AG10803 (cell line): ENCODE data around the gene AHI1.

Source experiments
- DNase-seq: peaks from one replicate; pipeline ENCODE4 v3.0.0; 2010; ENCODE audit warnings: low read depth
- H3K4me3 ChIP-seq: 2 replicates; pipeline ENCODE4 v1.5.1; 2011; ENCODE audit warnings: mild to moderate bottlenecking, low read length, control low read depth
- TF ChIP-seq, protein P1 (sequence below): conservative IDR thresholded peaks from 2 replicates; pipeline ENCODE4 v1.5.1; 2011; ENCODE audit warnings: mild to moderate bottlenecking, low read length, control low read depth, inconsistent platforms

Gene AHI1

DNA sequence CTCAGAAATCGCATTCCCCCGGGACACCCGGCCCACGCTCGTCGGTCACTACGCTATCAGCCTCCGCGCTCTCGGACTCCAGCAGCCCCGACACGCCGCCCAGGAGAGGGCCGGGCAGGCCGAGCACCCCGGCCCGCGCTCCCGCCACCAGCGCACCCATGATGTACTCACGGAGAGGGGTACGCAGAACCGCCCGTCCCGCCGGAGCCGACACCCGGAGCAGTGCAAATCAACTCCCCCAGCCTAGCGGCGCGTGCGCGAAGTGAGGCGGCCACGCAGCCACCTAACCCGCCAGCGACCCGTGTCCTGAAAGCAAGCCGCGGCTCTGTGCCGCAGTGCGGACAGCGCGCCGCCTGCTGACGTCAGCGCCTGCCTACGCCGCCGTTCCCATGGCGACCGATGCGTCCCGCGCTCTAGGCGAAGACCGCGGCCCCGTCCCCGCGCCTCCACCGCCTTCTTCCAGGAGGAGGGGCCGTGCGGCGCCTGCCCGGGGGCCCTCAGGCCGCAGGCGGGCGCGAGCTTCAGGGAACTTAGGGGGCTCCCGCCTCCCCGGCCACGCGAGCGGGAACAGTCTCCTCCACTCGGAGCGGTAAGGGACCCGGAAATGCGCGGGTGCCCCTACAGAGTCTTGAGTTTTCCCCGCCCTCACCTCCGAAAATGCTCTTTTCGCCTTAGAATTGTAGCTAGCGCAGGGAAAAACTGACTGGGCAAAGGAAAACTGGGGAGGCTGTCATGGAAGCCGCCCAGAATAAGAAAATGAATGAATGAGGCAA is at the start of gene AHI1:
TSS of gene AHI1 (minus strand) at position 329 of the 773 bp plus-strand sequence. CDS start 5,503 bp downstream, outside the sequence.
- TF ChIP-seq, protein P1, sequence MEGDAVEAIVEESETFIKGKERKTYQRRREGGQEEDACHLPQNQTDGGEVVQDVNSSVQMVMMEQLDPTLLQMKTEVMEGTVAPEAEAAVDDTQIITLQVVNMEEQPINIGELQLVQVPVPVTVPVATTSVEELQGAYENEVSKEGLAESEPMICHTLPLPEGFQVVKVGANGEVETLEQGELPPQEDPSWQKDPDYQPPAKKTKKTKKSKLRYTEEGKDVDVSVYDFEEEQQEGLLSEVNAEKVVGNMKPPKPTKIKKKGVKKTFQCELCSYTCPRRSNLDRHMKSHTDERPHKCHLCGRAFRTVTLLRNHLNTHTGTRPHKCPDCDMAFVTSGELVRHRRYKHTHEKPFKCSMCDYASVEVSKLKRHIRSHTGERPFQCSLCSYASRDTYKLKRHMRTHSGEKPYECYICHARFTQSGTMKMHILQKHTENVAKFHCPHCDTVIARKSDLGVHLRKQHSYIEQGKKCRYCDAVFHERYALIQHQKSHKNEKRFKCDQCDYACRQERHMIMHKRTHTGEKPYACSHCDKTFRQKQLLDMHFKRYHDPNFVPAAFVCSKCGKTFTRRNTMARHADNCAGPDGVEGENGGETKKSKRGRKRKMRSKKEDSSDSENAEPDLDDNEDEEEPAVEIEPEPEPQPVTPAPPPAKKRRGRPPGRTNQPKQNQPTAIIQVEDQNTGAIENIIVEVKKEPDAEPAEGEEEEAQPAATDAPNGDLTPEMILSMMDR: no peak
- DNase-seq: peak; percentile 90
- H3K4me3 ChIP-seq: peak within 1 kb of the TSS; percentile 73

DNA sequence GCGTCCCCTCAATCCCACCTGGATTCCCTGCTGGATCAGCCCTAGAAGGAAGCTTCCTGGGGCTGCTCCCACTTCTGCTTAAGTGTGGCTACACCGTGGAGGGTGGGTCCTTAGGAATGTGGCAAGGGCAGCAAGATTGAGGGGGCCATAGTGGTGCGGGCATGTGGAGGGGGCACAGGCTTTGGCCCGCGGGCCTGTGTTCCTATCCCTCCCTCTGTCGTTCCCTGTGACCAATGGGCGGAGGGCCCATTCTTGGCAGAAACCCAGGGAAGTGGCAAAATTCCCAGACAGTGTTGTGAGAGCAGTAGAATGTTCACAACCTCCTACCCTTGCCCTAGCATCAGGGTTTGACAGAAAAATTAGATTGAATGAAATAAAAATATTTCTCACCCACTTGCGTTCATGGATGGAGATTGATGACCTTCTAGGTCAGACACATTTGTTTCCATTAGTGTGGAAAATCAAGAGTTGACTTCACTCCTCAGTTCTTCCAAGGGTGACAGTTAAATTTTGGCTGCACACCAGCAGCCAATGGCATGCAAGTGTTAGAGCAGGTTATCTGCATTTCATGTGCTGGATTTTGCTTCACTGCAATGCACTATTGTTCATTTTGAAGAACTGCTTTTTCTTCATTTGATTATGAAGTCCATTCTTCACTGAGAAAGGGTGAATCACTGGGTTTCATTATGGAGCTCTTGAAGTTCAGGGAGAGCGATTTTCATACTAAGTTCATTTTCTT is 49.3 kb upstream of the AHI1 start:
- TF ChIP-seq, protein P1: no peak
- DNase-seq: no peak
- H3K4me3 ChIP-seq: no peak overlapping the region

DNA sequence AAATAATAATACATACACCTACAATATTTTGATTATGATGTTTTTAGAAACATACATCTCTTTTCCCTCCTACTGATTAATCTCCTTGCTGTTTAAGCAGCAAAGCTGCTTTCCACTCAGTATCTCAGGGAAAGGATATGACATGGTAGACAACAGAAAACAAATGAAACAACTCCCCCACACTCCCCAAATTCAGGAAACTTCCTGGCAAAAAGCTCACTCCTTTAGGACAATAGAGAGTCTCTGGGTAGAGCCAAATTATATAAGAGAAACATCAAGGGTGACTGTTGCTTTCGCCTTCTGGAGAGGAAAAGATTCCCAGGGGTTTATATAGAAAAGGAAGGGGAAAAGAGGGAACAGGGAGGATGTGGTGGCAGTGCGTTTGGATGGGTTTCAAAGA is 48.7 kb upstream of the AHI1 start:
- no peak overlapping the region for H3K4me3 ChIP-seq
- TF ChIP-seq, protein P1: no peak
- DNase-seq: no peak

DNA sequence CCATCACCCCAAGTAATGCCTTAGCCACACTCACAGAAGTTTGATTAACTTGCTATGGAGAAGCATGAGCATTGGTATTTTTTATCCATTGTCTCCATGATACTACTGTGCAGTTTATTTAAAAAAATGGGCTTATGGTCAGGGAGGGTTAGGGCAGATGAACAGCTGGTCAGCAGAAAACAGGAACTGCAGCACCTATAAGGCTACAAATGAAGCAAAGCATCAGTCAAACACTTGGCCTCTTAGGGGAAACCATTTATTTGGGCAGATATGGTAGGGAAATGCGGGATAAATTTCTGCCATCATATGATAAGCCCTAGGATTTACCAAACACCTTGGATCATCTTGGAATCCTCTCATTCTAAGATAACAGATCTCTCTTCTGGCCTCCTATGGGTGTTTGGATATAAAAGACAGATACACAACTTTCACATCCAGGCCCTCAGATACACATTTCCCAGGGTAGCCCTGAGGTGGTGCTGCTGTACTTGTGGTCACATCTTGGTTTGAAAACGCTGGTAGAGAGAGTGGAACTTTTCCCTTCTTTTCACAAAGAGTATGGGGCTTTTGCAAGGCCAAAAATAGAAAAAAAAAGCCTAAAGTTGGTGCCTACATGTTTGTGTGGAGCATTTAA is 42.8 kb upstream of the AHI1 start:
- peak; percentile 42 for DNase-seq
- no peak overlapping the region for H3K4me3 ChIP-seq
- TF ChIP-seq, protein P1: peak; percentile 43

DNA sequence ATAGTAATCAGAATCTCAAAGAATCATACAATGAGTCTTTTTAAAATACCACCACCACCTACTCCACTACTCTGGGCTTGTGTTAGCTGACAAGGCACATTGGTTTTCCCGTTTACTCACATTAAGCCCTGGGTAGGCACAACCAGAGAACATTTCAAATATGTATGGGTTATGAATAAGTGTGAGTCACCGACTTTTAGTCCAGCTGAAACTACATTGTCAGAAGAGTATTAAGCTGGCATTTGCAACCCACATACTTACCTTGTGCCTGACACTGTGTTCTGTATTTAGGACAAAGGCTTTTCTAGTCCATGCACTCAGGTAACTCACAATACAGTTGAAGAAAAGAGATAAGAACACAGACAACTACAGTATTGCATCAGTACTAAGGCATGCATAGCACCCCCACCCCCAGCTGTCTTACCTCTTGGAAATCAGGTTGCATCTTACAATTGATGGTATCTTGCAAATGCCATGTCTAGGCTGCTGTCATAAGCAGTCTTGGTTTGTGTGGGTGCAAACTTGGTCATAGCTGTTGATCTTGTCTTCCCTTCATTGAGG is 40.3 kb upstream of the AHI1 start:
- TF ChIP-seq, protein P1: no peak

DNA sequence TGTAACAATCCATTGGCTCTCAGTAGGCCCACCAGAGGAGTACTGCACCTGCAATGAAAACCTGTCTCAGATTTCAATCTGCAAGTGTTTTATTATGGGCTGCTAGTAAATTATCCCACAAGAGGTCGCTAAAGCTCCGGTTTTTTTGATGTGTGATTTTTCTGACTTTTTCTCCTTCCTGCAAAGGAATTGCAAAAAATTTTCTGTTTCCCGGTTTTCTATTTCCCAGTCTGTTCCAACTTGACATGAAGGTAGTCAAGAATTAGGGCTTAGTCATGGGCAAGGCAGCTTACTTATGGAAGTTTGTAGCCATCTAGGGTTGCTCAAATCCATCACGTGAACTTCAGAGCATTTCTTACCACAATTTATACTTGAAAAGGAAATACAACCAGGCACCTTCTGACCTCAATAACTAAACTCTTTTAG is 38.5 kb upstream of the AHI1 start:
- DNase-seq: peak; percentile 93
- TF ChIP-seq, protein P1: peak; percentile 73
- H3K4me3 ChIP-seq: no peak overlapping the region

More for the DNA sequence above, 40.3 kb upstream of the AHI1 start:
- no peak overlapping the region for H3K4me3 ChIP-seq
- peak; percentile 73 for DNase-seq
